Measurements from ENCODE around the gene CASZ1. TPM values are rescaled to one million over a fixed set of nuclear protein-coding genes. Genes with fewer than 3 reads are reported as not detected.
A peak's percentile ranks its signal among the peaks of the same experiment; 100 is the strongest.

CASZ1 gene
- total RNA-seq, 4 donors from 2014 or later, result 13.1 to 33.7 (median 20.9) TPM

DNA sequence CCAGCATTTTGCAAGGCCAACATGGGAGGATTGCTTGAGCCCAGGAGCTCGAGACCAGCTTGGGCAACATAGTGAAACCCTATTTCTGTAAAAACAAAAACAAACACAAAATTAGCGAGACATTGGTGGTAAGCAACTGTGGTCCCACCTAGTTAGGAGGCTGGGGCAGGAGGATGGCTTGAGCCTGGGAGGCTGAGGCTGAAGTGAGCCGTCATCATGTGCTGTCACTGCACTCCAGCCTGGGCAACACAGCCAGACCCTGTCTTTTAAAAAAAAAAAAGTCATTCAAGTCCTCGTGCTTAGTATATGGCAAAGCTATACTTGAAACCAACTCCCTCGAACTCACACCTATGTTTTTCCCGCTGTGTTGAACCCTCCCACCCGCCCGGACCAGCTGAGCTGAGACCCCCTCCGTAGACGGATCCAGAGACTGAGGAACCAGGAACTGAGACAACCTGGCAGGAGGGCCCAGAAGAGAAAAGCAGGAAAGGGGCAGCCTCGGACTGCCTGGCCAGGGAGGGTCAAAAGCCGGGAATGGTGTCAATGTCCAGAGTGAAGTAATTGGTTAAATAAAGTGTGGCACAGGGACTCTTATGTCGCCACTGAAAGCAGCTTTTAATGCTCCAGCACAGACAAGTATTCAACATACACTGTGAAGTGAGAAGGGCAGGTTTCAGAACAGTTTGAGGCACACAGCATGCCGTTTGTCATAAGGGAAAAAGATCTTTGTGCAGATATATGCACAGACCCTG, 32.8 kb upstream of the CASZ1 start:
- peaks cover 0 to 8% (median 0%) of the 10 kb centered on the region in 4 donors for H3K27me3 ChIP-seq
- H3K36me3 ChIP-seq, result no peaks in the 10 kb centered on the region
- DNase-seq, result no peak
- intact Hi-C loops (cut with DNase I), result no loop called here
- H3K4me1 ChIP-seq, result peaks cover 10 to 54% (median 30%) of the 10 kb centered on the region in 3 donors
- TF ChIP-seq, protein P1, sequence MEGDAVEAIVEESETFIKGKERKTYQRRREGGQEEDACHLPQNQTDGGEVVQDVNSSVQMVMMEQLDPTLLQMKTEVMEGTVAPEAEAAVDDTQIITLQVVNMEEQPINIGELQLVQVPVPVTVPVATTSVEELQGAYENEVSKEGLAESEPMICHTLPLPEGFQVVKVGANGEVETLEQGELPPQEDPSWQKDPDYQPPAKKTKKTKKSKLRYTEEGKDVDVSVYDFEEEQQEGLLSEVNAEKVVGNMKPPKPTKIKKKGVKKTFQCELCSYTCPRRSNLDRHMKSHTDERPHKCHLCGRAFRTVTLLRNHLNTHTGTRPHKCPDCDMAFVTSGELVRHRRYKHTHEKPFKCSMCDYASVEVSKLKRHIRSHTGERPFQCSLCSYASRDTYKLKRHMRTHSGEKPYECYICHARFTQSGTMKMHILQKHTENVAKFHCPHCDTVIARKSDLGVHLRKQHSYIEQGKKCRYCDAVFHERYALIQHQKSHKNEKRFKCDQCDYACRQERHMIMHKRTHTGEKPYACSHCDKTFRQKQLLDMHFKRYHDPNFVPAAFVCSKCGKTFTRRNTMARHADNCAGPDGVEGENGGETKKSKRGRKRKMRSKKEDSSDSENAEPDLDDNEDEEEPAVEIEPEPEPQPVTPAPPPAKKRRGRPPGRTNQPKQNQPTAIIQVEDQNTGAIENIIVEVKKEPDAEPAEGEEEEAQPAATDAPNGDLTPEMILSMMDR (IDR thresholded peaks at IDR 0.05), result no peak
- TF ChIP-seq POLR2A (IDR thresholded peaks at IDR 0.05), result no peak
- no peak overlapping the region for H3K27ac ChIP-seq
- 68 to 78% methylated on average over 8 to 13 of the region's 14 CpGs for WGBS, 2 donors
- no peak overlapping the region for H3K4me3 ChIP-seq
- H3K9me3 ChIP-seq, result no peaks in the 10 kb centered on the region

GRCh38 chr1:10827377-10828333, 31.2 kb upstream of the CASZ1 start:
- intact Hi-C loops (cut with DNase I), result no loop called here
- WGBS, 2 donors, result 76 to 78% methylated on average over 30 to 31 of the region's 43 CpGs
- Histone ChIP-seq H3K9me3 (no peaks in the 10 kb centered on the region), H3K27me3 (peaks cover 0 to 8% (median 0%) of the 10 kb centered on the region in 4 donors), H3K4me3 (no peak overlapping the region), H3K4me1 (peaks cover 21 to 64% (median 44%) of the 10 kb centered on the region in 3 donors), H3K36me3 (no peaks in the 10 kb centered on the region), H3K27ac (no peak overlapping the region)
- TF ChIP-seq, protein P1 (IDR thresholded peaks at IDR 0.05), result no peak
- no peak for TF ChIP-seq POLR2A (IDR thresholded peaks at IDR 0.05)
- DNase-seq, result no peak

GRCh38 chr1:10825592-10825991, 29.1 kb upstream of the CASZ1 start:
- TF ChIP-seq POLR2A (IDR thresholded peaks at IDR 0.05), result no peak
- TF ChIP-seq, protein P1 (IDR thresholded peaks at IDR 0.05), result no peak
- intact Hi-C loops (cut with DNase I), result no loop called here
- H3K36me3 ChIP-seq, result no peaks in the 10 kb centered on the region
- H3K9me3 ChIP-seq, result no peaks in the 10 kb centered on the region
- no peak overlapping the region for H3K4me3 ChIP-seq
- H3K4me1 ChIP-seq, result peaks cover 21 to 53% (median 38%) of the 10 kb centered on the region in 3 donors
- H3K27ac ChIP-seq, result peak overlapping the region; percentile 18 to 90 (median 86)
- peaks cover 0 to 4% (median 0%) of the 10 kb centered on the region in 4 donors for H3K27me3 ChIP-seq
- 30 to 45% methylated on average over 2 to 4 of the region's 6 CpGs for WGBS, 2 donors
- no peak for DNase-seq

DNA sequence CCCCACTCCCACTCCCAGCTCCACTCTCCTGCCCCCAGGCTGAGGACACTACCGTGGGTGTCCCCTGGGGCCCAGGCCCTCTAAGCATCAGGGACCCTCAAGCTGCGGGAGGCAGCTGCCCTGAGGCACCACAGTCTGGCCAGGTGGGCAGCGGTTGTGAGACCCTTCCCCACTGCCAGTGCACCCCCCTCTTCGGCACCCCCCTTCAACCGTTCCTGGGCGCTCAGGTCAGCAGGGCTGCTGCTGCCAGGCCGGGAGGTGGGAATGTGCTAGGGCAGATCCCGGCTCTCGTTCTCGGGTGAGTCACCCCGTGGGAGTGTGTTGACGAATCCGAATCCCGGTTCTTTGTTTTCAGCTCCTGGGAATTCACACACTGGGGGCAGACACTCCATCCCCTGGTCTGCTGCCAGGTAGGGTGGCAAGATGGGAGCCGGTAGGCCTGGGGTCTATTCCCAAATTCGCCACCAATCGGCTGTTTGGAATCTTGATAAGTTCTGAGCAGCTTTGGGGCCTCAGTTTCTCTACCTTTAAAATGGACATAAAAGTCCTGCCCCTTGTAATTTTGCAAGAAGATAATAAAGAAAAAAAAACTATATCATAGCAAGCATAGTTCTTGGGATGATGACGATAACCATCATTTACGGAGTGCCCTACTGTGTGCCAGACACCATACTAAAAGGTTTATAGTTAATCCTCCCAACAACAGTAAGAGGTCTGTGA, 28.5 kb upstream of the CASZ1 start:
- no peak for DNase-seq

More for the DNA sequence above, 28.5 kb upstream of the CASZ1 start:
- H3K9me3 ChIP-seq, result no peaks in the 10 kb centered on the region
- H3K27ac ChIP-seq, result peak overlapping the region; percentile 76 to 90 (median 86)
- H3K4me3 ChIP-seq, result peak overlapping the region in 1 of 4 donors; percentile 33
- peaks cover 0 to 4% (median 0%) of the 10 kb centered on the region in 4 donors for H3K27me3 ChIP-seq
- peaks cover 23 to 51% (median 35%) of the 10 kb centered on the region in 3 donors for H3K4me1 ChIP-seq
- intact Hi-C loops (cut with DNase I), result no loop called here
- TF ChIP-seq POLR2A (IDR thresholded peaks at IDR 0.05), result peak in 1 of 4 donors; percentile 27
- TF ChIP-seq, protein P1 (IDR thresholded peaks at IDR 0.05), result peak in 2 of 6 experiments; percentile 8 to 12
- H3K36me3 ChIP-seq, result no peaks in the 10 kb centered on the region
- WGBS, 2 donors, result 28 to 38% methylated on average over 6 to 14 of the region's 19 CpGs

Data from esophagus squamous epithelium (tissue), 5 donors.